ENCODE data around the gene EEFSEC.

EEFSEC gene

DNA sequence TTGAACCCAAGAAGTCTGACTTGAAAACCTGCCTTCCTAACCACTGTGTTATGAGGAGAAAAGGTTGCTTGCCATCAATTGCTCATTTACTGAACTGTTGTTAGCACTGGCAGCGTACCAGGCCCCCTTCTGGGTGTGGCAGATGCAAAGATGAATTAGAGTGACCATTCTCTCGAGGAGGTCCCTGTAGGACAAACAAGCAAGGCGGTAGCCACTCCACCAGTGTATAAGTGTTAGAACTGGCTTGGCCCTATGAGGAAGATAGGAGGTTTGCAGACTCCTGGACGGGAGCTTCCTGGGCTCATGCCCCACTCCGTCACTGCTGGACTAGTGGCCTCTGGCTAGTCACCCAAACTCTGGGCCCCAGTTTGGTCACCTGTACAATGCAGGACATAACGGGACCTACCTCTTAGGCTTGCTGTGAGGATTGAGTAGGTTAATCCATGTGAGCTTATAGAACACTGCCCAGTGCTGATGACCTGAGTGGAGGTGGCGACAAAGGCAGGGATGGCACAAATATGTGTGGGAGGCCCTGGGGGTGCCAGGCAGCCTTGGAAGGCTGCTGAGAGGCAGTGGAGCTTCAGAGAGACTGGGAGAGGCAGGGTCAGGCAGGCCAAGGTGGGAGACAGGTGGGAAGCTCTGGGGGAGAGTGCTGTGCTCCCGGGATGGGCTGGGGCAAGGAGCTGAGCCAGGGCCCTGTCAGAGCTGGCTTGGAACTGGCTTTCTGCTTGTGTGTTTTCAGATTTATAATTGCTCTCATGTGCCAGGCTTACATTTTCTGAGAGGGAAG is 167.5 kb downstream of the EEFSEC start:
- no peak for DNase-seq

DNA sequence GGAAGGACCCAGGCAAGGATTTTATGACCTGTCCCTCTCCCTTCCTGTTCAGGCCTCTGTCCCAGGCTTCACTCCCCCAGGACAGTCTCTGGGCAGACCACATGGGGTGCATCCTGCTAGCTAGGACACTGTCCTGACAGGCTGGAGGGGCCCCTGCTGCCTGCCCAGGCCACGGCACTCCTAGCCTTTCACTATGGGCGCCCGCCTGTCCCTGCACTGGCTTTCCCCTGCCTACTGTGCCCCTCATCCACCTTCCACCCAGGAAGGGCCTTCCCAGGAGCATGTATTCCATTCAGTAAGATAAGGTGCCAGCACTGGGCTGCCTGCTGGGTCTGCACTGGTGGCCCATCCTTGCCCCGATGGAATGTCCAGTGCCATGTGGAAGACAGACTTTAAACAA is 168.1 kb downstream of the EEFSEC start:
- no peak for DNase-seq

- no peak for DNase-seq
Measured at GRCh38 chr3:128322030-128323022, 169.0 kb downstream of the EEFSEC start.

GRCh38 chr3:128323206-128324081 is 170.2 kb downstream of the EEFSEC start:
- DNase-seq: no peak

GRCh38 chr3:128324911-128325592 is 171.8 kb downstream of the EEFSEC start:
- DNase-seq: no peak

- DNase-seq: no peak
Measured at GRCh38 chr3:128326051-128326823, 173.0 kb downstream of the EEFSEC start.

- DNase-seq: no peak
Measured at GRCh38 chr3:128327606-128328031, 174.3 kb downstream of the EEFSEC start.

DNA sequence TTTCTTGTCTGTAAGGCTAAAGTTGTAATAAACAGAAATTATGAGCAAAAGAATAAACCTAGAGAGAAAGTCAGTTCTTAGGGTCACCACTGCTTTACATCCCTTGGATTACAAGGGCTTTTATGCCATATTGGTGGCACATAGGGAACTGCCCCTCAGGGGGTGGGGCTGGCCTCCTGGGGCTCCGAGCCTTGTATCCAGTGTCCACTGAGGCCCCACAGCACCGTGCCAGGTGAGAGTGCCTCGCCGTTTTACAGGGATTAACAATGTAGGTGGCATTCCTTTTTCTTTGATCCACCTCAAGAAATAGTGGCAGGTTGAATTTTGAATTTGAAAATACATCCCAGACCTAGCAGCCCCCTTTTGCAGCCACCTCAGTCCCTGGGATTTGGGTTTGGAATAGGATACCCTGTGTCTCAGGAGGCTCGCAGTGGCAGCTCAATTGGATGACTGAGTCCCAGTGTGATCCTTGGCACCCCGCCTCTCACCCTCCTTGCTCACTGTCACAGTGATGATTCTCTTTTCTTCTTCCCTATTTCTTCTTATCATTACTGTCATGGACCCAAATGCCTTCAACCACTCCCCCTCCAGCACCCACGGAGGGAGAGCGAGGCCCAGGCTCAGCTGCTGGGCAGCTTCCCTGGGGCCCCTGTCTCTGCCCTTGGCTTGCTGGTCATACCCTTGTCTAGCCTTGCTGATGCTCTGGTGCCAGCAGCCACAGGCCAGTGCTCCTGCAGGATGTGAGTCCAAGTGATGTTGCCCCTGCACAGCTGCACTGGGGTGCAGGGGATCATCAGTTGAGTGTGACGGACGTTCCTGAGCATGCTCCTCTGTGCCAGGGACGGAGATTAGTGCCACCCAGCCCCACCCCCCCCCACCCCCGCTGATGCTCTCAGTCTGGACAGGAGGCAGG is 175.5 kb downstream of the EEFSEC start:
- no peak for DNase-seq

DNA sequence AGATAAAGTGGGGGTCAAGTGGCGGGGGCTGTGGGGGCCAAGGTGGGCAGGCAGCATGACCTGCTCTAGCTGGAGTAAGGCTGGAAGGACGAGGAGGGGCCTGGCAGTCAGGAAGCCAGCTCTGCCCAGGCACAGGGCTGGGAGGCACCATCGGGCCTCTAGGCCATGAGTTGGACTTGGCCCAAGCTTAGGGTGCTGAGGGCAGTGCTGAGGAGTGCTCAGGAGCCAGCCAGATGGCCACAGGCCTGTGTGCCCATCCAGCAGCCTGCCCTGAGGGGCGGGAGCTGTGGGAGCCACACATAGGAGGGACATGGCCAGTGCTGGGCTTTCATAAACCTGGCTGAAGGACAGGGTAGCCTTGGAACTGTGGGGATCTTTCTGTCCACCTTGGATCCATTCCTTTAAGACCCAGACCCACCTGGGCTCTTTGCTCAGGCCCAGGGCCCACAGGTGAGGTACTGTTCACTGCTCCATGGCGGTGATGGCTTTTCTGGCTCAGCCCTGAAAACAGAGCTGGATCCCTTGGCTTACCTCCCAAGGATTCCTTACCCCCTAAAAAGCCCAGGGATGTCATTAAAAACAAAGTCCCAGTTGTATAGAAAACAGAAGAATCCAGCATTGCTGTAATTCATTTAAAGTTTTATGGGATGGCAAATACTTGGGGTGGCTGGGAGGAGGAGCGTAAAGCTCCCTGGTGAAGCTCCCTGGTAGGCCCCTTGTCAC is 176.4 kb downstream of the EEFSEC start:
- DNase-seq: no peak

DNA sequence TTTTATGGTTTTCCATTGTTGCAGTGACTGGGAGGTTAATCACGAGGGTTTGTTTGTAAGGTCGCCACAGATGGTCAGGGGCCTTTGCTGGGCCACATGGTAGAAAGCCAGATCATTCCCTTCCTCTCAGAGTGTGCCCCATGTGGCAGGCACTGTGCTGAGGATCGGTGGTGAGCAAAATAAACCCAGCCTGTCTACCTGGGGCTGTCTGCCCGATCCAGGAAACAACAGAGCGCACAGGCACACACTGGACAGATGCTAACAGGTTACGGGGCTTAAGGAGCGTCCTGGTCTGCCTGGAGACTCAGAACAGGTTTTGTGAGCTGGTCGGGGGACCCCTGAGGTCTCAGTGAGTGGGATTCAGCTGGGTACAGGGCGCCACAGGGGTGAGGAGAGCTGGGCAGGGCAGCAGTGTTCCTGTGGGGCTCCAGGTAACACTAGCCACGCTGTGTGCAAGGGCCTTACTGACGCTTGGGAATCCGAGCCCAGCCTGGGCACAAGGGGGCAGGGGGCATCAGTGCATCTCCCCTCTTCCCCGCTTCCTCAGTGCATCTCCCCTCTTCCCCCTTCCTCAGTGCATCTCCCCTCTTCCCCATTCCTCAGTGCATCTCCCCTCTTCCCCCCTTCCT is 177.0 kb downstream of the EEFSEC start:
- DNase-seq: no peak

- DNase-seq: no peak
Measured at GRCh38 chr3:128334086-128334645, 180.9 kb downstream of the EEFSEC start.

DNA sequence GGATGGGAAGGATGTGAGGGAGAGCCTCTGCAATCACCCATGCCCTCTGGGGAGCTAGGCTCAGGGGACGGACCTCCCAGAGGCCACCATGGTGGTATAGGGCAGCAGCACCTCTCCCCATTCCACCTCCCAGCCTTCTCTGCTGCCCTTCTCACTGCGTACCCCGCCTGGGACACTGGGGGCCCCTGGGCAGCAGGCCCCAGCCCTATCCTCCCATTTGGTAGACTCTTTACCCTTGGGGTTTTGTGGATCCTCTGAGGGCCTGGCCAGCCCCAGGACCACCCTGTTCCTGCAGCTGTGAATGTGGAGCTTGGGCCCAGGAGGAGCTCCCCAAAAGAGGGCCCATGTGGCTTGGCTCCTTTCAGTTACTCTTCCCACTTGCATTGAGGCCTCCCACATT is 181.5 kb downstream of the EEFSEC start:
- DNase-seq: no peak

DNA sequence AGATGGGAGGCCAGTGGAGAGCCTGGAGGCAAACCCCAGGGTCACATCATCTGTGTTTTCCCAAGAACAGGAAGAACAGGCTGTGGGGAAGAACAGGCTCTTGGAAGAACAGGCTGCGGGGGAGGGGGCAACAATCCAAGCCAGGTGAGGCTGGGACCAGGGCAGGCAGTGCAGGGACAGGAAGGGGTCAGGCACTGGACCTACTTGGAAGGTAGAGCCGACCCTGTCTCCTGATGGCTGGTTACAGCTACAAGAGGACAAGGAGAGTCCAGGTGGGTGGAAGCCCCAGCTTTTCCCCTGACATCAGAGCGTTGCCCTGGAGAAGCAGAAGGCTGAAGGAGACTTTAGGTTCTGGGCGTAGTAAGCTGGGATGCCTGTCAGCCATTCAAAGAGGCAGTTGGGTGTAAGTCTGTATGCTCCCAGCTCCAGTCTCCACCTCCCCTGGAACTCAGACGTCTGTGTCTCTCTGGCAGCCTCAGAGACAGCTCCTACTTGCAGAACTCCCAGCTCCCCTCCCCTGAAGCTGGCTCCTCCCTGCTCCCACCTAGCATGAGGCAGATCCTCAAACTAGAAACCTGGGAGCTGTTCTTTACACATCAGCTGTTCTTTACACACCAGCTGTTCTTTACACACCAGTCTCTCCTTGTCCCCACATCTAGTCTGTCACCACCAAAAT is 182.5 kb downstream of the EEFSEC start:
- DNase-seq: no peak

GRCh38 chr3:128336337-128337156 is 183.3 kb downstream of the EEFSEC start:
- DNase-seq: no peak

- DNase-seq: no peak
Measured at GRCh38 chr3:128337305-128337704, 184.0 kb downstream of the EEFSEC start.

DNA sequence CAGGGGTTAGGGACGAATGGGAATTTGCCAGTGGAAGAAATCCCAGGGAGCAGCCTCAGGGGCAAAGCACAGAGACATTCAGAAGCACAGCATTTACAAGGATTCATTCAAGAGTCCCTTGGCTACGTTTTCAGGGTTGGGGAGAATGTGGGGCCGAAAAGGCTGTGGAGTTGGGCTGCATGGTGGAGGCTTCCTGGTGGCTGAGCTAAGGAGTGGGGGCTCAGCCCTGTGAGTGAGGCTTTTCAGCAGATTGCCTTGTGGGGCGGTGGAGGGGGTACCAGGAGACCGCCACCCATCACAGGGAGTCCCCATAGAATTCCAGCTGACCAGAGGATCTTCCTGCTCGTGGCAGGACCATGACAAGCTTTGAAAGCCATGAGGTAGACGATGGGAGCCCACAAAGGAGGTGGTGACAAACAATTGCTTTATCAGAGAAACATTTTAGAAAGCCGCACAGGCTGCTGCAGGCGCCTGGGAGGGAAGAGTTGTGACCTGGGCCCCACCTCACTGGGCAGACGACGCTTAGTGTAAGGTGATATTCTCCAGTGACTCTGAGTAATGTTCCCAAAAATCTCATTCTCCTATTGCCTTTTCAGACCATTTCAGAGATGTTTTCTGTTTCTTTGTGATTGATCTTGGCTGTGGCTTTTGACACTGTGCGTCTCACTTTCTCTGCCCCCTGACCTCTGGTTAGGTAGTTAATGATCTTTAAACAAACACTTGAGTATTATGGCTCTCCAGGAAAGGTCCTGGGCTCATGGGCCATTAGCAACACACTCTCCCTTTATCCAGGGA is 185.5 kb downstream of the EEFSEC start:
- no peak for DNase-seq

Measured in DMS 273 treated with DMSO at 0.1 percent for 48 hours (cell line).